Transverse colon (tissue), 4 donors: ENCODE measurements around the gene HIVEP2. TPM values are rescaled to one million over a fixed set of nuclear protein-coding genes. Genes with fewer than 3 reads are reported as not detected.

Experiments
- DNase-seq: peaks from one replicate; pipeline ENCODE4 v3.0.0-alpha.2; 2019
- H3K27ac ChIP-seq, 4 donors: fragments of 200-600 bp; sonication (generic); 2 replicates each; pipeline ENCODE4 v1.5.1; 2016 to 2018; ENCODE audit warnings: inconsistent platforms in 4 of 4
- H3K27me3 ChIP-seq: fragments of 200-600 bp; sonication (generic); 2 replicates; pipeline ENCODE4 v1.5.1; 2017; ENCODE audit warnings: inconsistent platforms
- H3K36me3 ChIP-seq, 4 donors: fragments of 200-600 bp; sonication (generic); 2 replicates each; pipeline ENCODE4 v1.5.1; 2017 to 2019; ENCODE audit warnings: inconsistent platforms in 4 of 4
- H3K4me1 ChIP-seq, 4 donors: fragments of 200-600 bp; sonication (generic); 2 replicates each; pipeline ENCODE4 v1.5.1; 2017 to 2020; ENCODE audit warnings: inconsistent platforms in 4 of 4
- H3K4me3 ChIP-seq, 4 donors: fragments of 200-600 bp; sonication (generic); 1 replicate in 1 of 4; 2 replicates in 3 of 4; pipeline versions ENCODE4 v1.5.1 to v1.6.1; 2017 to 2019; ENCODE audit warnings: inconsistent platforms in 4 of 4
- H3K9me3 ChIP-seq, 2 donors: fragments of 200-600 bp; sonication (generic); 2 replicates each; pipeline ENCODE4 v1.5.1; 2017 to 2019; ENCODE audit warnings: inconsistent platforms in 2 of 2
- CTCF ChIP-seq, 5 experiments: fragments of 200-600 bp in 3 of 5; fragments of 450-650 bp in 2 of 5; sonication (generic) in 3 of 5; IDR thresholded peaks; 1 replicate in 2 of 5; 2 replicates in 3 of 5; pipeline ENCODE4 v1.5.1; 2016 to 2017; ENCODE audit warnings: antibody characterized with exemption in 5 of 5, inconsistent platforms in 3 of 5, mild to moderate bottlenecking in 2 of 5, moderate library complexity in 1 of 5
- EP300 ChIP-seq: sonication (generic); formaldehyde crosslinking; IDR thresholded peaks from one replicate; pipeline ENCODE4 v1.6.1; 2017; ENCODE audit warnings: antibody characterized with exemption, low read depth
- POLR2A ChIP-seq: fragments of 450-650 bp; IDR thresholded peaks from one replicate; pipeline ENCODE4 v1.6.1; 2016; ENCODE audit warnings: antibody characterized with exemption, mild to moderate bottlenecking, moderate library complexity
- POLR2AphosphoS5 ChIP-seq, 3 donors: sonication (generic); formaldehyde crosslinking; IDR thresholded peaks; one replicate each; pipeline ENCODE4 v1.6.1; 2016; ENCODE audit warnings: antibody characterized with exemption in 3 of 3
- WGBS, 2 donors: methylation state at CpG; one replicate each; pipeline ENCODE4 v1.1.5; 2018; ENCODE audit warnings: low coverage in 1 of 2; 5-methylcytosine and 5-hydroxymethylcytosine counted together
- in situ Hi-C, 4 donors: fragments of 200-750 bp; cut with MboI; loops; one replicate each; pipeline versions ENCODE4 v1.15.0 to v1.15.1; 2017; ENCODE audit warnings: low sequenced_read_pairs in 3 of 4, low pct_ligation_motif_present in 1 of 4, low pct_unique_long_range_greater_than_20kb in 1 of 4
- intact Hi-C: fragments of 100-400 bp; cut with DNase I; formaldehyde crosslinking; loops from one replicate; pipeline ENCODE4 v1.15.1; 2023; ENCODE audit warnings: low total_unique reads
- total RNA-seq, 4 donors: library from RNA; depleted of rRNA; stranded (reverse); fragments of >200 nt; gene quantifications; one replicate each; pipeline ENCODE4 v1.1.0, GENCODE V29; 2016

Gene HIVEP2
- total RNA-seq, 4 donors from 2014 or later, result 10.0 to 22.5 (median 13.7) TPM

- WGBS, 2 donors, result 71 to 81% methylated on average over 6 of the region's 6 CpGs
- H3K36me3 ChIP-seq, result no peaks in the 10 kb centered on the region
- no peak for TF ChIP-seq EP300
- TF ChIP-seq POLR2AphosphoS5 (IDR thresholded peaks at IDR 0.05), result no peak
- no peak for TF ChIP-seq POLR2A
- no peak for TF ChIP-seq CTCF (IDR thresholded peaks at IDR 0.05)
- DNase-seq, result peak; percentile 32
- in situ Hi-C loops (no loop called here), intact Hi-C loops (no loop called here)
- H3K27me3 ChIP-seq, result no peaks in the 10 kb centered on the region
- no peaks in the 10 kb centered on the region for H3K9me3 ChIP-seq
- no peak overlapping the region for H3K4me3 ChIP-seq
- H3K4me1 ChIP-seq, result peaks cover 14 to 48% (median 17%) of the 10 kb centered on the region in 4 donors
- peak overlapping the region; percentile 26 to 52 (median 36) for H3K27ac ChIP-seq
Observed at GRCh38 chr6:142856624-142857232, 88.2 kb downstream of the HIVEP2 start.

GRCh38 chr6:142855893-142856623, 88.9 kb downstream of the HIVEP2 start:
- no peak overlapping the region for H3K4me3 ChIP-seq
- in situ Hi-C loops, result no loop called here

GRCh38 chr6:142854589-142855488, 90.1 kb downstream of the HIVEP2 start:
- Histone ChIP-seq H3K4me3 (no peak overlapping the region), H3K27ac (peak overlapping the region in 1 of 4 donors; percentile 36), H3K4me1 (peaks cover 14 to 66% (median 23%) of the 10 kb centered on the region in 4 donors), H3K27me3 (no peaks in the 10 kb centered on the region), H3K9me3 (no peaks in the 10 kb centered on the region), H3K36me3 (no peaks in the 10 kb centered on the region)
- in situ Hi-C loops (no loop called here), intact Hi-C loops (loop anchor here (5.0 kb wide), 1 partner anchor 72 kb away; no protein-coding TSS in a partner anchor)
- TF ChIP-seq CTCF (IDR thresholded peaks at IDR 0.05) (no peak), POLR2AphosphoS5 (IDR thresholded peaks at IDR 0.05) (no peak), EP300 (no peak), POLR2A (no peak)
- no peak for DNase-seq
- 65 to 73% methylated on average over 5 to 12 of the region's 12 CpGs for WGBS, 2 donors

More at GRCh38 chr6:142855893-142856623, 88.9 kb downstream of the HIVEP2 start:
- TF ChIP-seq EP300, result no peak
- no peak for TF ChIP-seq CTCF (IDR thresholded peaks at IDR 0.05)
- TF ChIP-seq POLR2A, result no peak
- no peak for TF ChIP-seq POLR2AphosphoS5 (IDR thresholded peaks at IDR 0.05)
- 72 to 74% methylated on average over 5 of the region's 5 CpGs for WGBS, 2 donors
- Histone ChIP-seq H3K4me1 (peaks cover 14 to 54% (median 20%) of the 10 kb centered on the region in 4 donors), H3K27me3 (no peaks in the 10 kb centered on the region), H3K9me3 (no peaks in the 10 kb centered on the region), H3K36me3 (no peaks in the 10 kb centered on the region), H3K27ac (peak overlapping the region; percentile 26 to 52 (median 36))
- intact Hi-C loops, result no loop called here
- no peak for DNase-seq
